Measurements from ENCODE around the gene CTLA4.

DNA sequence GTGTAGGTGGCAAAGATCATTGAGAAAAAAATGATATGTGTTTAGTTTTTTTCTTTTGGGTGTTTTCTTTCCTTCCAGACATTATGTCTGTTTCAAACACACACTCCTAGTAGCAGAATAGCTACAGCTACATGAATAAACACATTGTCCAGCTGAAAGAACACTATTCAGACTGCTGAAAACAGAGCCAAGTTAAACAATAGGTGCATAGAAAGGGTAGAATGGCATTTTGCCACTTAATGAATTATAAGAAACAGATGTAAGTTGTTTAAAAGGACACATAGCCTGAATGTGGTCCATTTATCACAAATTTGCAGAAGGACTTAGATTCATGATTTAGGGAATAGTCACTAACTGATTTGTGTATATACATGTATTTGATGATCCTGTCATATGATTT is 20.1 kb downstream of the CTLA4 start:
- TF ChIP-seq, protein P1, sequence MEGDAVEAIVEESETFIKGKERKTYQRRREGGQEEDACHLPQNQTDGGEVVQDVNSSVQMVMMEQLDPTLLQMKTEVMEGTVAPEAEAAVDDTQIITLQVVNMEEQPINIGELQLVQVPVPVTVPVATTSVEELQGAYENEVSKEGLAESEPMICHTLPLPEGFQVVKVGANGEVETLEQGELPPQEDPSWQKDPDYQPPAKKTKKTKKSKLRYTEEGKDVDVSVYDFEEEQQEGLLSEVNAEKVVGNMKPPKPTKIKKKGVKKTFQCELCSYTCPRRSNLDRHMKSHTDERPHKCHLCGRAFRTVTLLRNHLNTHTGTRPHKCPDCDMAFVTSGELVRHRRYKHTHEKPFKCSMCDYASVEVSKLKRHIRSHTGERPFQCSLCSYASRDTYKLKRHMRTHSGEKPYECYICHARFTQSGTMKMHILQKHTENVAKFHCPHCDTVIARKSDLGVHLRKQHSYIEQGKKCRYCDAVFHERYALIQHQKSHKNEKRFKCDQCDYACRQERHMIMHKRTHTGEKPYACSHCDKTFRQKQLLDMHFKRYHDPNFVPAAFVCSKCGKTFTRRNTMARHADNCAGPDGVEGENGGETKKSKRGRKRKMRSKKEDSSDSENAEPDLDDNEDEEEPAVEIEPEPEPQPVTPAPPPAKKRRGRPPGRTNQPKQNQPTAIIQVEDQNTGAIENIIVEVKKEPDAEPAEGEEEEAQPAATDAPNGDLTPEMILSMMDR (IDR thresholded peaks at IDR 0.05): no peak
- TF ChIP-seq POLR2A (IDR thresholded peaks at IDR 0.05) (no peak), EP300 (IDR thresholded peaks at IDR 0.05) (no peak)
